Measurements from ENCODE around the gene TAS2R50. TPM values are rescaled to one million over a fixed set of nuclear protein-coding genes. Genes with fewer than 3 reads are reported as not detected.

TAS2R50 gene
- total and polyA plus RNA-seq, 2 donors from 2014 or later, result 2.0 TPM; not detected in 1

- H3K4me1 ChIP-seq (ENCODE audit: control insufficient read depth in 2 of 3, insufficient read depth in 2 of 3, low read depth in 1 of 3, low read length in 3 of 3), result no peaks in the 10 kb centered on the region
- intact Hi-C loops (cut with DNase I), result no loop called here
- no peak for TF ChIP-seq CTCF (IDR thresholded peaks at IDR 0.05; ENCODE audit: borderline replicate concordance, extremely low read depth, insufficient read depth)
- no peak overlapping the region for H3K27ac ChIP-seq (ENCODE audit: low read depth in 2 of 2, low read length in 2 of 2)
- H3K27me3 ChIP-seq (ENCODE audit: control insufficient read depth, insufficient read depth, low read length), result no peaks in the 10 kb centered on the region
- H3K9ac ChIP-seq (ENCODE audit: low read length in 3 of 3), result no peak overlapping the region
- peaks cover 0 to 2% (median 0%) of the 10 kb centered on the region in 3 donors for H3K36me3 ChIP-seq (ENCODE audit: control insufficient read depth in 2 of 3, insufficient read depth in 3 of 3, low read length in 3 of 3)
- FAIRE-seq (no peak), DNase-seq (no peak)
- H3K4me3 ChIP-seq (ENCODE audit: low read length in 3 of 3), result no peak overlapping the region
- peaks cover 0 to 4% (median 0%) of the 10 kb centered on the region in 3 donors for H3K9me3 ChIP-seq (ENCODE audit: control insufficient read depth in 2 of 3, insufficient read depth in 1 of 3, low read length in 3 of 3)
Measured at GRCh38 chr12:10994307-10994706, 7.6 kb upstream of the TAS2R50 start.

GRCh38 chr12:10989107-10989506 lies 2.4 kb upstream of the TAS2R50 start:
- Histone ChIP-seq H3K4me3 (ENCODE audit: low read length in 3 of 3) (no peak overlapping the region), H3K36me3 (ENCODE audit: control insufficient read depth in 2 of 3, insufficient read depth in 3 of 3, low read length in 3 of 3) (peaks cover 0 to 2% (median 0%) of the 10 kb centered on the region in 3 donors), H3K4me1 (ENCODE audit: control insufficient read depth in 2 of 3, insufficient read depth in 2 of 3, low read depth in 1 of 3, low read length in 3 of 3) (no peaks in the 10 kb centered on the region), H3K9ac (ENCODE audit: low read length in 3 of 3) (no peak overlapping the region), H3K9me3 (ENCODE audit: control insufficient read depth in 2 of 3, insufficient read depth in 1 of 3, low read length in 3 of 3) (peaks cover 0 to 4% (median 0%) of the 10 kb centered on the region in 3 donors), H3K27ac (ENCODE audit: low read depth in 2 of 2, low read length in 2 of 2) (no peak overlapping the region), H3K27me3 (ENCODE audit: control insufficient read depth, insufficient read depth, low read length) (no peaks in the 10 kb centered on the region)
- intact Hi-C loops (cut with DNase I), result no loop called here
- no peak for TF ChIP-seq CTCF (IDR thresholded peaks at IDR 0.05; ENCODE audit: borderline replicate concordance, extremely low read depth, insufficient read depth)
- DNase-seq (no peak), FAIRE-seq (no peak)

GRCh38 chr12:10982244-10982643 lies 4.5 kb downstream of the TAS2R50 start:
- intact Hi-C loops (cut with DNase I), result no loop called here
- DNase-seq, result no peak

More at GRCh38 chr12:10982244-10982643, 4.5 kb downstream of the TAS2R50 start:
- H3K9me3 ChIP-seq (ENCODE audit: control insufficient read depth in 2 of 3, insufficient read depth in 1 of 3, low read length in 3 of 3), result no peaks in the 10 kb centered on the region
- H3K4me1 ChIP-seq (ENCODE audit: control insufficient read depth in 2 of 3, insufficient read depth in 2 of 3, low read depth in 1 of 3, low read length in 3 of 3), result no peaks in the 10 kb centered on the region
- TF ChIP-seq CTCF (IDR thresholded peaks at IDR 0.05; ENCODE audit: borderline replicate concordance, extremely low read depth, insufficient read depth), result no peak
- no peak overlapping the region for H3K9ac ChIP-seq (ENCODE audit: low read length in 3 of 3)
- no peak overlapping the region for H3K27ac ChIP-seq (ENCODE audit: low read depth in 2 of 2, low read length in 2 of 2)
- H3K27me3 ChIP-seq (ENCODE audit: control insufficient read depth, insufficient read depth, low read length), result no peaks in the 10 kb centered on the region
- no peaks in the 10 kb centered on the region for H3K36me3 ChIP-seq (ENCODE audit: control insufficient read depth in 2 of 3, insufficient read depth in 3 of 3, low read length in 3 of 3)
- H3K4me3 ChIP-seq (ENCODE audit: low read length in 3 of 3), result no peak overlapping the region
- FAIRE-seq, result no peak

Measured in kidney (tissue), 14 donors.